Activated T-helper 1 cell treated with Interleukin-2 at 50 U/mL for 16 hours (primary cell): Measurements from ENCODE around the gene JUND.

Experiments used
- DNase-seq: peaks from one replicate; pipeline ENCODE4 v3.0.0-alpha.2; 2020; ENCODE audit warnings: low read depth

The JUND gene

DNA sequence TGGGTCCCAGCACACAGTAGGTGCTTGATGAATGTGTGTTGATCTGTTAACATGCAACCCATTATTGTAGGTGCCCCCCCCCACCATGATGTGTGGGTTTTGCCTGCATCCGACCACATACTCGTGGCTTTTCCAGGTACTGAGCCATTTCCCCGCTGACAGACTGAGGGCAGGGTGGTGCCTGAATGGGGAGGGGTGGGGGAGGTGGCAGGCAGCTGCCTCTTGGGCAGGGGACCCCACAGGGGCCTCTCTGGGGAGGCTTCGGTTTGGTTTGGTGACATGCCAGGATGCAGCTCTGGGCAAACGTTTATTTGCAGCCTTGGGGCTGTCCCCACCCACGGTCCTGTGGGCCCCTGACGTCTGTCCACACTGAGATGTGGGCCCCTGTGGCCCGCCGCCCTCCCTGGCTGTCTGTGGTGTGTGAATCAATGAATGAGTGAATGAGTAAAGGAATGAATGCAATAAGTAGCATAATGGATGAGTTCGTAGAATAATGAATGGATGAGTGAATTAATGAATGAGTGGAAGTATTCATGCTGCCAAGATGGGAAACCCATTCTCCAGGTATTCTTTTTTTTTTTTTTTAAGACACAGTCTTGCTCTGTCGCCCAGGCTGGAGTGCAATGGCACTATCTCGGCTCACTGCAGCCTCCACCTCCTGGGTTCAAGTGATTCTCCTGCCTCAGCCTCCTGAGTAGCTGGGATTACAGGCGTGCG, 9.0 kb upstream of the JUND start:
- peak; percentile 76 for DNase-seq

GRCh38 chr19:18289471-18290301, 8.3 kb upstream of the JUND start:
- no peak for DNase-seq

DNA sequence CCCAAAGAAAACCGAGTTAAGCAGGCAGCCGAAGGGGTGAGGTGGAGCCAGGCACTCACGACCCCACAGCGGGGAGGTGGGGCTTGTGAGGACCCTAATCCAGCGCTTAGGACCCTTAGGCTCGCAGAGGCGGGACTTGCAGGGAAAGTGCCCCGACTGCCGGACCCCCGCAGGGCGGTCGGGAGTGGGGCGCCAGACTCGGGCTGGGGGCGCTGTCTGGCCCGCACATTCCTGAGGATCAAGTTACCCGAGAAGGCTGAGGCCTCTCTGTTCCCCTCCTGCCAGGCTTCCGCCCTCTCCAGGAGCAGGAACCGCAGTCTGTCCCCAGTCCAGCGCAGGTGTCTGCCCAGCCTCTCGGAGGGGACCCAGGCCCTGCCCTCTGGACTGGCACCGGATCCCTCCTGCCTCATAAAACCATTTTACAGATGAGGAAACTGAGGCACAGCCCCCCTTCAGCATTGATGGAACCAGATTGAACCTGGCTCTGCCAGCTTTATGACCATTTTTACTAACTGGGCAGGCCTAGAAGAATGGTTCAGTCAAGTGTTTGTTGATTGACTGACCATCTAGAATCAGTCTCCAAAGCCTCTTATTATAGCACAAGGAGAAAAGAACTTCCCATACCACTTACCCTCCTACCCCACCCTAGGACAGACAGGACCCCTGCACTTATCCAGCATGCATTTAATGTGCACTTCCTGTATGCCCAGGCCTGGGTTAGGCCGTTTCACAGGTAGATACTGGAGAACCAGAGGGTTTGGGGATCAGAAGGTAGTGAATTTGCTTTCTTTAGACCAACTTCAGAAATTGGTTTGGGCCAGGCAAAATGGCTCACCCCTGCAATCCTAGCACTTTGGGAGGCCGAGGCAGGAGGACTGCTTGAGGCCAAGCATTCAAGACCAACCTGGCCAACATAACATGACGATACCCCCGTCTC, 6.7 kb upstream of the JUND start:
- DNase-seq, result no peak

DNA sequence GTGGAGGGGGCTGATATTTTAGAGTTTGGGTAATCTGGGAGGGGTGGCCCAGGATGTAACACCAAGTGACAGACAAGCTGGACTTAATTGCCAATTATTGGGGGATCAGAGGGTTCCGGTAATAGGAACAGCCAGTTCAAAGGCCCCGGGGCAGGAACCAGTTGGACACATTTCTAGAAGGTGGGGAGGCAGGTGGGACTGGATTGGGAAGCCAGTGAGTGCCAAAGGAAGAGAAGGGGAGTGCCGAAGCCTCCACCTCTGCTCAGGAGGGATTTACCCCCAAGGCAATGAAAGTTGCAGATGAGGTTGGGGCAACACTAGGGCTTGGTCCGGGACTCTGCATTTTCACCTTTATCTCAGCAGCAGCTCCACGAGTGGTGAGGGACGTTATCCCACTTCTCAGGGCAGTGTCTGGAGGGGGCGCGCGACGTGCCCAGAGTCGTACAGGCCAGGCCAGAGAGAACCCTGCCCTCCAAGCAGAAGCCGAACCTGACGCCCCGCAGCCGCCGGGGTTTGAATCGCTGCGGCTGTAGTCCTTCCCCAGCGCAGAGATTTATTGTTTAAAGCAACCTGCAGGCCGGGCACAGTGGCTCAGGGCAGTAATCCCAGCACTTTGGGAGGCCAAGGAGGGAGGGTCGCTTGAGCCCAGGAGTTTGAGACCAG, 5.7 kb upstream of the JUND start:
- DNase-seq, result no peak

DNA sequence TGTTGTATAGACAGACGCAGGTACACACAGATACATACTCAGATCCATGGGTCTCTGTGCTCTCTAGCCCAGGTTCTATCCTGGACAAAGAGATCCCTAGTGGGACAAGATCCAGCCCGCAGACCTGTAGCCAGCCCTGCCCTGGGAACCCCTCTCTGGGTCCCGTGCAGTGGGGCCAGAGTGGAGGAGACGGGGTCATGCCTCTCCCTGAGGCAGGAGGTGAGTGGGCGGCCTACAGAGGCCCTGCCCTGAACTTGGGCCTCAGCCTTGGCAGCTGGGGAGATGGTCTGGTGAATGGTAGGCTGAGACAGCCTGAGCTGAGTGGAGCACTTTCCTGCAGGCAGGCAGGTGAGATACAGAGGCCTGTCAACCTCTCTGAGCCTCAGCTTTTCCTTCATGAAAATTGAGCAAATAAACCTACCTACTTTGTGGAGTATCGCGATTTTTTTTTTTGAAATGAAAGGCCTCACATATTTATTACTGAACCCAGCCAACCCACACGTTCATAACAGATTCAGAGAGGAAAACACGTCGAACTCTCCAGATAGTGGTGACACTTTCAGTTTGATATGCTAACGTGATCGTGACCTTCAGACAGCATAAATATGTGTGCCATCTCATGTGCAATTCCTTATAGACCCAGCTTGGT, 3.4 kb upstream of the JUND start:
- DNase-seq, result no peak

DNA sequence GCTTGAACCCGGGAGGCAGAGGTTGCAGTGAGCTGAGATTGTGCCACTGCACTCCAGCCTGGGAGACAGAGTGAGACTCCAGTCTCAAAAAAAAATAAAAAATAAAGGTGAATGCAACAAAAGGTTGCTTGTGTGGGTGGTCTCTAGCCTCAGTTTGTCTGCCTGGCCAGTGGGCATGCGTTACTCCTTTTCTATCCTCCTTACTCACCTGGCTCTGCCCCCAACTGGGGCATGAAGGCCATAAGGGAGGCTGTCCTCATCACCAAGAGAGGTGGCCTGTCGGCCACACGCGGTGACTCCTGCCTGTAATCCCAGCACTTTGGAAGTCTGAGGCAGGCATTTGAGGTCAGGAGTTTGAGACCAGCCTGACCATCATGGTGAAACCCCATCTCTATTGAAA, 1.9 kb upstream of the JUND start:
- no peak for DNase-seq

DNA sequence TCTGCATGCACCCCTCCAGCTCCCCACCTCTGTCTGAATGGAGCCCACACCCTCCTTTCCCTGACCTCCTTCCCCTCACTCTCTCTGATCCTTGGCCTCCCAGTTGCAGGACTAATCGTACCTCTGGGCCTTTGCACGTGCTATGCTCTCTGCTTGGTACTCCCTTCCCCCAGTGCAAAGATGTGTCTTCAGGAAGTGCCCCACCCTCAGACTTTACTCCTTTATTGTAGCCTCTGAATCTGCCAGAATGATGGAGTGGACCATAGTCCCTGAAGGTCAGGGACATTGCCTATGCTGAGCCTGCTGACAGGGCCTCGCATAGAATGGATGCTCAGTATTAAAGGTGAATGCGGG, 1.3 kb upstream of the JUND start:
- no peak for DNase-seq

DNA sequence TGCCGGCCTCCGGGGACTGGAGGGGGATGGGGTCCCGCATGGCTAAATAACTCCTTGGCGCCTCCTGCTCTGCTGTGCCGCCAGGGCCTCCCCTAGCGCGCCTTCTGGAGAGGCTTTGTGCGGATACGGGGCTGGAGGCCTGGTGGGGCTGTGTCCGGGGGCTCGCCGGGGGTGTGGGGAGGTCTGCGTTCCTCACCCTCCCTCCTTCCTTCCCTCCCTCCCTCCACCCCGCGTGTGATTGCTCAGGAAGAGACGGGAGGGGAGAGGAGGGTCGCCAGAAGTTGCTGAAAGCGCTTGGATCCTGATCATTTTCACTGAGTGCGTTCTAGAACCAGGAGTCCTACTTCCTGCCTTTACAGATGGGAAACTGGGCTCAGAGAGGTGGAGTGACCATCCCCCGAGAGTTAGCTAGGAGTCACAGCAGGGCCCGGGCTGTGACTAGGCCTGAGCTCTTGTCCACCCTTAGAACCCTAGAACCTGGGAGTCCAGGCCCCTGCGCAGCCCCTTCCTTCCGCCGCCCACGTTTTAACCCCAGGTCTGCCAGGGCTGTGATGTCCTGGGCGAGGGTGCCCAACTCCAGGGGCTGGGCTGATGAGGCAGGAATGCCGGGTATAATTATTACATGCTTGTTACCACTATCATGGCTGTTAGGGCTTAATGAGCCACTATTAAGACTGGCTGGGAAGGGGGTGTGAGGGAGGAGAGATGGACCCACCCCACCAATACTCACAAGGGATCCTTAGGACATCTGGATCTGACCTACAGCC, 782 bp upstream of the JUND start:
- DNase-seq, result no peak

GRCh38 chr19:18280247-18281081, 958 bp downstream of the JUND start:
- DNase-seq, result peak; percentile 77

GRCh38 chr19:18279516-18280246, 1.7 kb downstream of the JUND start:
- DNase-seq, result peak; percentile 87

DNA sequence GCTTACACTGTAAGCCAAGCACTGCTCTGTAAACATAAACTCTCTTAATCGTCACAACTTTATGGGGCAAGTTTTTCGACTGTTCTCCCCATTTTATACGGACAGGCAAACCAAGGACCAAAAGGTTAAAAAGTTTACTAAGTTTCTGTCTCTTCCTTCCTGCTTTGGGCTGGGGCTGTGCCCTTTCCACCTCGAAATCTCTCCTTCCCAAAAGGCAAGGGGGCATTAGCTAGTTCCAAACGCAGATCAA, 2.2 kb downstream of the JUND start:
- no peak for DNase-seq

GRCh38 chr19:18278521-18279265, 2.7 kb downstream of the JUND start:
- DNase-seq, result no peak

- no peak for DNase-seq
Observed at GRCh38 chr19:18274781-18275356, 6.6 kb downstream of the JUND start.

DNA sequence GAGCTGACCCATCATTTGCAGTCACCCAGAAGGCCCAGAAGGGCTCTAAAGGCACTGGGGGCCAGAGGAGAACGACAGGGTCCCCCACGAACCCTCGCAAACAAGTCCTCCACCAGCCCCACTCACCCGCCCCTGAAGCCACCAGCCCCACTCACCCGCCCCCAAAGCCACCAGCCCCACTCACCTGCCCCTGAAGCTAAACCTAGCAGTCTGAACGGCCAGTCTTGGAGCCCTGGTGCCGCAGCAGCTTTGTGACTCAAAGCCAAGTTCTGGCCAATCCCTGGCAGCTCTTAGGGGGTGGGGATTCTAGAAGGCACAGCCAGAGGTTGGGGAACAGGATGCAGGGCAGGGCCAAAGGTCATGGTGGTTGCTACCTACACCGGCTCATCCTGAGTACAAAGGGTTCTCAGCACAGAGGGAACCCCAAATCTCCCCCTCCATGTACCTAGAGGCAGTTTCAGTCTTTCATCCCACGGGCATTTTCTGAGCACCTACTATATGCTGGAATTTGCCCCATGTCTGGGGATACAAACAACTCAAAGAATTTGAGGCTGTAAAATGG, 7.1 kb downstream of the JUND start, which contains the start of gene IQCN:
TSS of gene IQCN (minus strand) at position 234 of the 562 bp plus-strand sequence. CDS start 4,974 bp downstream, outside the sequence.
- DNase-seq, result no peak

DNA sequence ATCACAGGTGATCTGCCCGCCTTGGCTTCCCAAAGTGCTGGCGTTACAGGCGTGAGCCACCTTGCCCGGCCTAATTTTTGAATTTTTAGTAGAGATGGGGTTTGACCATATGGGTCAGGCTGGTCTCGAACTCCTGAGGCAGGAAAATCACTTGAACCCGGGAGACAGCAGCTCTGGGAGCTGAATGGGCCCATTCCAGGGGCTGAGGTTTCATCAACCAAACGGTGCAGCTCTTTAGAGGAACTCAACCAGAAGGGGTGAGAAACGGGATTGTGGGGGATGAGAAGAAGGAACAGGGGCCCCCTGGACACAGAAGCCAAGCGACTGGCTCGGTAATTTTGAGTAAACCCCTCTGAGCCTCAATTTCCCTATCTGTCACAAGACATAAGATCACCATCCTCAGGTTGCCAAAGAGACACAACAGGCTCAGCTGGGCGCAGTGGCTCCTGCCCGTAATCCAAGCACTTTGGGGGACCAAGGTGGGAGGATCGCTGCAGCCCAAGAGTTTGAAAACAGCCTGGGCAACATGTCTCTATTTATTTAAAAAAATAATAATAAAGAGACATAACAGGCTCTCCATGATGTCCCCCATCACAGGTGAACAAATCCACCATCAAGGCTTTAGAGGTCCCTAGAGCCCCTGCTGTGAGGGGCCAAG, 7.7 kb downstream of the JUND start:
- no peak for DNase-seq

GRCh38 chr19:18271433-18271841, 10.0 kb downstream of the JUND start:
- DNase-seq, result no peak

DNA sequence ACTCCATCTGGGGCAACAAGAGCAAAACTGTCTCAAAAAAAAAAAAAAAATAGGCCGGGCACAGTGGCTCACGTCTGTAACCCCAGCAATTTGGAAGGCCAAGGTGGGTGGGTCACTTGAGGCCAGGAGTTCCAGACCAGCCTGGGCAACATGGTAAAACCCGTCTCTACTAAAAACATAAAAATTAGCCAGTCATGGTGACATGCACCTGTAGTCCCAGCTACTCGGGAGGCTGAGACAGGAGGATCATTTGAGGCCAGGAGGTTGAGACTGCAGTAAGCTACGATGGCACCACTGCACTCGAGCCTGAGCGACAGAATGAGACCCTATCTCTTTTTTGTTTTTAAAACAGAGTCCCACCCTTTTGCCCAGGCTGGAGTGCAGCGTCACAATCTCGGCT, 11.1 kb downstream of the JUND start:
- DNase-seq, result no peak
